Measurements from ENCODE around the gene POLR2C. TPM values are rescaled to one million over a fixed set of nuclear protein-coding genes. Genes with fewer than 3 reads are reported as not detected.

Gene POLR2C
- total and polyA plus RNA-seq, 2 donors: 56.5 to 60.6 TPM

DNA sequence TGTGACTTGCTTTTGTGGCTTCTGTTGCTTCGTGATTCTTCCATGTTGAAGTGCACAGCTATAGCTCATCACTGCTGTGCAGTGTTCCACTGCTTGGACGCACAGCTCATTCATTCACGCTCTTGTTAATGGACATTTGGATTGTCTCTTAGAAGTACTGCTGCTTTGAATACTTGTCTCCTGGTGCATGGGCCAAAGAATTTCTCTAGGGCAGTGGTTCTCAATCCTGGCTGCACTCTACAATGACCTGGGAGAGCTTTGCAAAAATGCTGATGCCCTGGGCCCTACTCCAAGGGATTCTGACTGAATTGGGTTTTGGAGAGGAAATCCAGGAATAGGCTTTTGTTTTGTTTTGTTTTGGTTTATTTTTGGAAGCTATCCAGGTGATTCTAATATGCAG, 37.9 kb upstream of the POLR2C start:
- no peak for DNase-seq (ENCODE audit: low read depth in 6 of 9, low spot score in 9 of 9)
- Histone ChIP-seq H3K4me3 (ENCODE audit: low read length in 2 of 2) (no peak overlapping the region), H3K4me1 (ENCODE audit: control insufficient read depth in 2 of 2, insufficient read depth in 2 of 2, low read length in 2 of 2) (no peaks in the 10 kb centered on the region), H3K36me3 (ENCODE audit: control insufficient read depth in 2 of 2, insufficient read depth in 2 of 2, low read length in 1 of 2) (peaks cover 23 to 25% of the 10 kb centered on the region in 2 donors), H3K9me3 (ENCODE audit: control insufficient read depth in 2 of 2, insufficient read depth in 1 of 2, low read length in 1 of 2) (peaks cover 0 to 1% of the 10 kb centered on the region in 2 donors), H3K27ac (ENCODE audit: low read depth in 1 of 2, low read length in 1 of 2) (no peak overlapping the region), H3K27me3 (ENCODE audit: control insufficient read depth in 2 of 2, insufficient read depth in 1 of 2, low read length in 1 of 2) (no peaks in the 10 kb centered on the region)
- WGBS: 96% methylated on average over 3 of the region's 3 CpGs

DNA sequence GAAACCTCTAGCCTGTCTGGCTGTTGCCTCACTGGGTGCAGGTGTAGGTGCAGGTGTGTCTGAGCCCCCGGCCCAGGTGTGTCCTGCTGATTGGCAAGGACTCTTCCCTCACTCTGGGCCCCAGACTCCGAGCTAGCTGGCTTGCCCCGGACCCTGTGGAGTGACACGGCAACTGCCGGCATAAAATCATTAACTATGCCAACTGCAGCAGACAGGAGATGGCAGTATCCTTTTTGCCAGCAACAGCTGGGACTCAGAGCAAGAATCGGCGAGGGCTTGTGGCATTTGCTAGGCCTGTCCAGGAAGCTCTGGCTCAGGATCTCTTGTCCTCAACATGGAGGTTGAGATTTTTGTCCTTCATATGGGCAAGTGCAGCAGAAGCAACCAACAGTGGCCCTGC, 36.1 kb upstream of the POLR2C start:
- H3K4me3 ChIP-seq (ENCODE audit: low read length in 2 of 2): no peak overlapping the region
- no peak overlapping the region for H3K27ac ChIP-seq (ENCODE audit: low read depth in 1 of 2, low read length in 1 of 2)
- peaks cover 40 to 43% of the 10 kb centered on the region in 2 donors for H3K36me3 ChIP-seq (ENCODE audit: control insufficient read depth in 2 of 2, insufficient read depth in 2 of 2, low read length in 1 of 2)
- WGBS: 97% methylated on average over 7 of the region's 7 CpGs
- H3K27me3 ChIP-seq (ENCODE audit: control insufficient read depth in 2 of 2, insufficient read depth in 1 of 2, low read length in 1 of 2): no peaks in the 10 kb centered on the region
- no peaks in the 10 kb centered on the region for H3K4me1 ChIP-seq (ENCODE audit: control insufficient read depth in 2 of 2, insufficient read depth in 2 of 2, low read length in 2 of 2)
- H3K9me3 ChIP-seq (ENCODE audit: control insufficient read depth in 2 of 2, insufficient read depth in 1 of 2, low read length in 1 of 2): no peaks in the 10 kb centered on the region
- no peak for DNase-seq (ENCODE audit: low read depth in 6 of 9, low spot score in 9 of 9)

DNA sequence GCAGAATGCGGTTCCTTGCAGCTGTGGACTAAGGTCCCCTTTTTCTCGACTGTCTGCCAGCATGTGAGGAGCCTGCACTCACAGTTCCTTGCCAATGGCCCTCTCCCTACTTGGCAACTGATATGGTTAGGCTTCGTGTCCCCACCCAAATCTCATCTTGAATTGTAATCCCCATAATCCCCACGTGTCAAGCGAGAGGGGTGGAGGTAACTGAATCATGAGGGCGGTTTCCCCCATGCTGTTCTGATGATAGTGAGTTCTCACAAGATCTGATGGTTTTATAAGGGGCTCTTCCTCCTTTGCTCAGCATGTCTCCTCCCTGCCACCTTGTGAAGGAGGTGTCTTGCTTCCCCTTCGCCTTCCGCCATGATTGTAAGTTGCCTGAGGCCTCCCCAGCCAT, 35.2 kb upstream of the POLR2C start:
- no peak for DNase-seq (ENCODE audit: low read depth in 6 of 9, low spot score in 9 of 9)

DNA sequence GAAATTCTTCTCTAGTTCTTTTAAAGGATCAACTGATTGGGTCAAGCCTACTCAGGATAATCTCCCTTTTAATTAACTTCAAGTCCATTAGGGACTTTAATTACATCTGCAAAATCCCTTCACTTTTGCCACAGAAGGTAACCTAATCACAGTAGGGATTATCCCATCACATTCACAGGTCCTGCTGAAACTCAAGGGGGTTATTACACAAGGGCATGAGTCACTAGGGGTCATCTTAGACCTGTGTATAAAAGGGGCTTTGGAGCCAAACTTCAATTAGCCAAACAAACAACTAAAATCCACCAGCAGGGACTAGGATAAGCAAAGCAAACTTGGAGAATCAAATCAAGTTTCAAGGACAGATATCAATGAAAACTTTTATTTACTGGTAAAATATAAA, 34.7 kb upstream of the POLR2C start:
- peaks cover 5% of the 10 kb centered on the region in 2 donors for H3K4me1 ChIP-seq (ENCODE audit: control insufficient read depth in 2 of 2, insufficient read depth in 2 of 2, low read length in 2 of 2)
- no peak overlapping the region for H3K27ac ChIP-seq (ENCODE audit: low read depth in 1 of 2, low read length in 1 of 2)
- H3K27me3 ChIP-seq (ENCODE audit: control insufficient read depth in 2 of 2, insufficient read depth in 1 of 2, low read length in 1 of 2): no peaks in the 10 kb centered on the region
- DNase-seq (ENCODE audit: low read depth in 6 of 9, low spot score in 9 of 9): no peak
- peaks cover 53 to 55% of the 10 kb centered on the region in 2 donors for H3K36me3 ChIP-seq (ENCODE audit: control insufficient read depth in 2 of 2, insufficient read depth in 2 of 2, low read length in 1 of 2)
- H3K9me3 ChIP-seq (ENCODE audit: control insufficient read depth in 2 of 2, insufficient read depth in 1 of 2, low read length in 1 of 2): no peaks in the 10 kb centered on the region
- H3K4me3 ChIP-seq (ENCODE audit: low read length in 2 of 2): no peak overlapping the region

More for the DNA sequence above, 35.2 kb upstream of the POLR2C start:
- H3K9me3 ChIP-seq (ENCODE audit: control insufficient read depth in 2 of 2, insufficient read depth in 1 of 2, low read length in 1 of 2): no peaks in the 10 kb centered on the region
- no peak overlapping the region for H3K4me3 ChIP-seq (ENCODE audit: low read length in 2 of 2)
- 96% methylated on average over 8 of the region's 8 CpGs for WGBS
- H3K27ac ChIP-seq (ENCODE audit: low read depth in 1 of 2, low read length in 1 of 2): no peak overlapping the region
- H3K36me3 ChIP-seq (ENCODE audit: control insufficient read depth in 2 of 2, insufficient read depth in 2 of 2, low read length in 1 of 2): peaks cover 48 to 51% of the 10 kb centered on the region in 2 donors
- peaks cover under 1 to 1% of the 10 kb centered on the region in 2 donors for H3K4me1 ChIP-seq (ENCODE audit: control insufficient read depth in 2 of 2, insufficient read depth in 2 of 2, low read length in 2 of 2)
- no peaks in the 10 kb centered on the region for H3K27me3 ChIP-seq (ENCODE audit: control insufficient read depth in 2 of 2, insufficient read depth in 1 of 2, low read length in 1 of 2)

DNA sequence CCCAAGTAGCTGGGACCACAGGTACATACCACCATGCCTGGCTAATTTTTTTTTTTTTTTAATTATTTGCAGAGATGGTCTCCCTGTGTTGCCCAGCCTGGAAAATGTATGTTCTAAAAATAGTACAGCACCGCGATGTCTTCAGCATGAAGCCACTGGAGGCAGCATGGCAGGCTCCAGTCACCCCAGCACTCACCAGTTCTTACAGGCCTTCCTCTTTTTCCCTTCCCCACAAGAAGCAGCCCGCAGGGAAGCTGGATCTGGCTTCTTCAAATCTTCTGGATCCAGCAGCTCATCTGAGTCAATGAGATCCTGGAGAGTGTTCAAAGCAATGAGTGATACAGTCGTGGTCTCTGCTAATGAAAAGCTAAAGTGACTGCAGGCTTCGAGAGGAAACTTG, 31.5 kb upstream of the POLR2C start:
- 97% methylated on average over 5 of the region's 5 CpGs for WGBS
- H3K27ac ChIP-seq (ENCODE audit: low read depth in 1 of 2, low read length in 1 of 2): no peak overlapping the region
- DNase-seq (ENCODE audit: low read depth in 6 of 9, low spot score in 9 of 9): no peak
- peaks cover 14 to 22% of the 10 kb centered on the region in 2 donors for H3K4me1 ChIP-seq (ENCODE audit: control insufficient read depth in 2 of 2, insufficient read depth in 2 of 2, low read length in 2 of 2)
- H3K36me3 ChIP-seq (ENCODE audit: control insufficient read depth in 2 of 2, insufficient read depth in 2 of 2, low read length in 1 of 2): peaks cover 66 to 77% of the 10 kb centered on the region in 2 donors
- no peak overlapping the region for H3K4me3 ChIP-seq (ENCODE audit: low read length in 2 of 2)
- no peaks in the 10 kb centered on the region for H3K9me3 ChIP-seq (ENCODE audit: control insufficient read depth in 2 of 2, insufficient read depth in 1 of 2, low read length in 1 of 2)
- no peaks in the 10 kb centered on the region for H3K27me3 ChIP-seq (ENCODE audit: control insufficient read depth in 2 of 2, insufficient read depth in 1 of 2, low read length in 1 of 2)

DNA sequence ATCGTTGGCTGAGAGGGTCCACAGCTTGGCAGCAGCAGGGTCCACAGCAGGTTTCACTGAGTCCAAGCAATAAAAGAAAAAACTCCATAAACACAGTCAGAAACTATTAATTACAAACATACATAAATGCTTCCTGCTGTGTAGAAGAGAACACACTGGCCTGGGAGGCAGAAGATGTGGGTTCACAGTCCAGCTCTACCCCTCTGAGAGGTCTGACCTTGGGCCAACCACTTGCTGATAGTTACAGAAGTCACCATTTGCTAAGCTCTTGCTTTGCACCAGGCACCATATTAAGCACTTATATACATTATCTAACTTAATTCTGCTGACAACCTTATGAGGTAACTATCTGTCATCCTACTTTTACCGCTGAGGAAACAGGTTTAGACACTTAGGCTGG, 30.0 kb upstream of the POLR2C start:
- DNase-seq (ENCODE audit: low read depth in 6 of 9, low spot score in 9 of 9): no peak
- Histone ChIP-seq H3K4me3 (ENCODE audit: low read length in 2 of 2) (no peak overlapping the region), H3K4me1 (ENCODE audit: control insufficient read depth in 2 of 2, insufficient read depth in 2 of 2, low read length in 2 of 2) (peaks cover 14 to 23% of the 10 kb centered on the region in 2 donors), H3K27me3 (ENCODE audit: control insufficient read depth in 2 of 2, insufficient read depth in 1 of 2, low read length in 1 of 2) (no peaks in the 10 kb centered on the region), H3K36me3 (ENCODE audit: control insufficient read depth in 2 of 2, insufficient read depth in 2 of 2, low read length in 1 of 2) (peaks cover 62 to 80% of the 10 kb centered on the region in 2 donors), H3K27ac (ENCODE audit: low read depth in 1 of 2, low read length in 1 of 2) (peak overlapping the region in 1 of 2 donors; percentile 81), H3K9me3 (ENCODE audit: control insufficient read depth in 2 of 2, insufficient read depth in 1 of 2, low read length in 1 of 2) (no peaks in the 10 kb centered on the region)
- WGBS: 97% methylated on average over 2 of the region's 2 CpGs

DNA sequence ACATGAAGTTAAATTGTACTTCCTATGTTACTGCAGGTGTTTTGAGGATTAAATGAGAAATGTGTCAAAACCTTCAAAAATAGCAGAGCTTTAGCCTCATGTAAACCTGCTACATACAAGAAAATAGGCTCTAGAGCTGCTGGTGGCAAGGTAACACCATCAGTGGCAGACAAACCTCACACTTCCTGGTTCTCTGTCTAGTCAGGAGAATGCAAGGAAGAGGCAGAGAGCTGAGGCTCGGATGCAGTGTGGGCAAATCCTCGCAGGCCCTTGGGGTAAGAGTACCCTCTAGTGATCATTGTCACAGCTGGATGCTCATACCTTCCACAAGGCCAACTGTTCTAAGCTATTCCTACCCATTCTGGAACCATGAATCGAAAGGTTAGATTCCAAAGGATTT, 29.5 kb upstream of the POLR2C start:
- WGBS: 96% methylated on average over 3 of the region's 3 CpGs
- Histone ChIP-seq H3K27ac (ENCODE audit: low read depth in 1 of 2, low read length in 1 of 2) (peak overlapping the region in 1 of 2 donors; percentile 81), H3K36me3 (ENCODE audit: control insufficient read depth in 2 of 2, insufficient read depth in 2 of 2, low read length in 1 of 2) (peaks cover 59 to 76% of the 10 kb centered on the region in 2 donors), H3K4me3 (ENCODE audit: low read length in 2 of 2) (no peak overlapping the region), H3K4me1 (ENCODE audit: control insufficient read depth in 2 of 2, insufficient read depth in 2 of 2, low read length in 2 of 2) (peaks cover 14 to 23% of the 10 kb centered on the region in 2 donors), H3K9me3 (ENCODE audit: control insufficient read depth in 2 of 2, insufficient read depth in 1 of 2, low read length in 1 of 2) (no peaks in the 10 kb centered on the region), H3K27me3 (ENCODE audit: control insufficient read depth in 2 of 2, insufficient read depth in 1 of 2, low read length in 1 of 2) (no peaks in the 10 kb centered on the region)
- peak in 1 of 9 donors; percentile 36 for DNase-seq (ENCODE audit: low read depth in 6 of 9, low spot score in 9 of 9)

DNA sequence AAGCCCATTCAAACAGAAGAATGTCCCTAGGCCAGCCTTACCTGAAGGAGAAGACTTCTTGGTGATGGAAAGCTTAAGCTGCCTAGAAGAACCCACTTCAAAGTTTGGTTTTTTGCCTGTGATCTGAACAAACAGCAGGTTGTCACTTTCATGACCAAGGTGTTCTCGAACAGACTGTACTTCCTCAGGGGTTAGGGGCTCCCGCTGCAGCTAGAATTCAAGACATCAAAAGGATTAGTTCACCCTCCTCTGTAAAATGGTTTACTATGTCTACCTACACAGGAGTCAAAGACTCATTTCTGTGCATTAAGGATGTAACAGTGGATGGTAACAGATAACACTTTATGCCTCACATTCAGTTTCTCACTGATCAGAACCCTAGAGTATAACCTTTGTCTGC, 28.5 kb upstream of the POLR2C start:
- peaks cover 14 to 23% of the 10 kb centered on the region in 2 donors for H3K4me1 ChIP-seq (ENCODE audit: control insufficient read depth in 2 of 2, insufficient read depth in 2 of 2, low read length in 2 of 2)
- peak overlapping the region; percentile 6 to 76 for H3K27ac ChIP-seq (ENCODE audit: low read depth in 1 of 2, low read length in 1 of 2)
- 25% methylated on average over 2 of the region's 2 CpGs for WGBS
- peak in 7 of 9 donors; percentile 38 to 86 (median 65) for DNase-seq (ENCODE audit: low read depth in 6 of 9, low spot score in 9 of 9)
- peaks cover 52 to 75% of the 10 kb centered on the region in 2 donors for H3K36me3 ChIP-seq (ENCODE audit: control insufficient read depth in 2 of 2, insufficient read depth in 2 of 2, low read length in 1 of 2)
- no peak overlapping the region for H3K4me3 ChIP-seq (ENCODE audit: low read length in 2 of 2)
- peaks cover 0 to under 1% of the 10 kb centered on the region in 2 donors for H3K9me3 ChIP-seq (ENCODE audit: control insufficient read depth in 2 of 2, insufficient read depth in 1 of 2, low read length in 1 of 2)
- H3K27me3 ChIP-seq (ENCODE audit: control insufficient read depth in 2 of 2, insufficient read depth in 1 of 2, low read length in 1 of 2): no peaks in the 10 kb centered on the region

DNA sequence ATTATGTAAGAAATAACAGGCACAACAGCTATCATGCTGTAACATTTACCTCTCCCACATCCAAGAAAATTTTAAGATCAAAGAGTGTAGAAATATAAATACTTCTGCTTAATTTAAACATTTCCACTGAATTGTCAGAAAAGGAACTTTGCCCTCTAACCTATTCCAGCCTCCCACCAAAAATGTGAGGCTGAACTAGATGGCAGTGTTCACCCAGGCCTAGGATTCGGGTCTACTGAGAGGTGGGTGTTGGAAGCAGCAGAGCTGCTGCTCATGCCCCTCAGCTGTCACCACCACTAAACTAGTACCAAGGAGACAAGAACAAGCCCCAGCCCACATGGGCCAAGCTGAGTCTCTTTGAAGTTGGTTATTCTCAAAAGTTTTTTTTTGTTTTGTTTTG, 26.6 kb upstream of the POLR2C start:
- H3K4me3 ChIP-seq (ENCODE audit: low read length in 2 of 2): no peak overlapping the region

More for the DNA sequence above, 26.6 kb upstream of the POLR2C start:
- Histone ChIP-seq H3K27me3 (ENCODE audit: control insufficient read depth in 2 of 2, insufficient read depth in 1 of 2, low read length in 1 of 2) (no peaks in the 10 kb centered on the region), H3K36me3 (ENCODE audit: control insufficient read depth in 2 of 2, insufficient read depth in 2 of 2, low read length in 1 of 2) (peaks cover 49 to 72% of the 10 kb centered on the region in 2 donors), H3K9me3 (ENCODE audit: control insufficient read depth in 2 of 2, insufficient read depth in 1 of 2, low read length in 1 of 2) (peaks cover 2 to 13% of the 10 kb centered on the region in 2 donors), H3K27ac (ENCODE audit: low read depth in 1 of 2, low read length in 1 of 2) (peak overlapping the region in 1 of 2 donors; percentile 53), H3K4me1 (ENCODE audit: control insufficient read depth in 2 of 2, insufficient read depth in 2 of 2, low read length in 2 of 2) (peaks cover 14 to 23% of the 10 kb centered on the region in 2 donors)
- WGBS: 97% methylated on average over 1 of the region's 1 CpG
- DNase-seq (ENCODE audit: low read depth in 6 of 9, low spot score in 9 of 9): no peak

All from thymus (tissue), 11 donors.